Activated CD8-positive, alpha-beta memory T cell treated with anti-CD3 and anti-CD28 coated beads for 1 hour (primary cell): Measurements from ENCODE around the gene POLD4.
"Not testable (repeated sequence)": the region's sequence is repeated elsewhere in the genome, so short reads cannot be mapped to it uniquely, and the experiment has no call there.

Experiments used
- DNase-seq, 2 donors: peaks; one replicate each; pipeline ENCODE4 v3.0.0-alpha.2; 2020; ENCODE audit warnings: low read depth in 1 of 2; ENCODE audit errors: extremely low read depth in 1 of 2

POLD4 gene

DNA sequence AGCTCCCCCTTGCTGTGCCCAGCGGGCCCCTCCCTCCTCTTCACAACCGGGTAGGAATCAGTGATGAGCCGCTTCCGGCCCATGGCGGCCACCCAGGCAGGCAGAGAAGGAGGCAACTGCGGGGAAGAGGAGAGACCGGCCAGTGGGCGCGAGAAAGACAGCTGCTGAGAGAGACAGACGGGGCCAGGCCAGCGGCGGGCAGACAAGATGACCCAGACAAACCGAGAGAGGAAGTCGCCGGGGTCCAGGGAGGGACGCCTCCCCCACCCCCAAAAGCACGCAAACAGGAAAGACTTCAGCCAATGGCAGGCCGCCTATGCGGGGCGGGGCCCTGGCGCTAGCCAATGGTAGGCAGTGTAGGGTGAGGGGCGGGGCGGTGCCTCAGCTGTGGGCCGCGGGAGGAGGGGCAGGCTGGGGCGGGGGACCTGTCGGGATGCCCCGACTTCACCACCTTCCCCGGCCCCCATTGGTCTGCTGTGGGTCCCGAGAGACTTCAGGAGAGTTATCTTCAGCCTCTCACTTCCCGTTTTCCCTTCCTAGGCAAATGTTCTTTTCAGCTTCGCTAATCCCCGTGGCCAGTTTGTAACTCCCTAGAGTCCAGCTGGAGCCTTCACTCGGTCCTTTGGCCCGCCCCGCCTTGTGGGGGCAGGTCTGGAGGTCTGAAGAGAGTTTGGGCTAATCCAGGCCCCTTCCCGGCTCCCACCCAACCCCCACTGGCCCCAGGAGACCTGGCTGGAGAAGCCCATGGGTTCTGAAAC, at the start of gene POLD4:
TSS of gene POLD4 (minus strand) at position 230 of the 758 bp plus-strand sequence. CDS start at position 83, 147 bp downstream.
- DNase-seq: peak; percentile 83 to 96

DNA sequence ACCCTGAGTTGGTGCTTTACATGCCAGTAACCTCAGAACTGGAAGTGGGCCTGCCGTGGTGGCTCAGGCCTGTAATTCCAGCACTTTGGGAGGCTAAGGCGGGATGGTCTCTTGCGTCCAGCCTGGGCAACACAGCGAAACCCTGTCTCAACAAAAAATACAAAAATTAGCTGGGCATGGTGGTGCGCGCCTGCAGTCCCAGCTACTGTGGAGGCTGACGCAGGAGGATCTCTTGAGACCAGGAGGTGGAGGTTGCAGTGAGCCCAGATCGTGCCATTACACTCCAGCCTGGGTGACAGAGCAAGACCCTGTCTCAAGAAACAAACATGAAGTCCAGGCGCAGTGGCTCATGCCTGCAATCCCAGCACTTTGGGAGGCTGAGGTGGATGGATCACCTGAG, 49.7 kb upstream of the POLD4 start:
- DNase-seq: not testable (repeated sequence)

DNA sequence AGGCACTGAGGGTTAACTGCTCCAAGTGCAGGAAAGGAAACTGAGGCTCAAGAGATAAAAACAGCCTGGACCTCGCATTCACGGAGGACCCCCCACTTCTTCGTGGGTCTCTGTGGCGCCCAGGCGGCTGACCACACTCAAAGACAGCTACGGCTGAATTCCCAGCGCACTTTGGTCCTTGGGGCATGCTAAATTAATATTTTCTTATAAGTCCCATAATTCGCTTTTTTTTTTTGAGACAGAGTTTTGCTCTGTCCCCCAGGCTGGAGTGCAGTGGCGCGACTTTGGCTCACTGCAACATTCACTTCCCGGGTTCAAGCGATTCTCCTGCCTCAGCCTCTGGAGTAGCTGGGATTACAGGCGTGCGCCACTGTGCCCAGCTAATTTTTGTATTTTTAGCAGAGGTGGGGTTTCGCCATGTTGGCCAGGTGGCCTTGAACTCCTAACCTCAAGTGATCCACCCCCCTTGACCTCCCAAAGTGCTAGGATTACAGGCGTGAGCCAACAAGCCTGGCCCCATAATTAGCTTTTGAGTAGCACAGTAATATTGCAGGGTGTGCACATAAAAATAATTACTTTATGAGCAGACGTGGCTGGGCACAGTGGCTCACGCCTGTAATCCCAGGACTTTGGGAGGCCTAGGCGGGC, 49.0 kb upstream of the POLD4 start:
- DNase-seq: not testable (repeated sequence)

DNA sequence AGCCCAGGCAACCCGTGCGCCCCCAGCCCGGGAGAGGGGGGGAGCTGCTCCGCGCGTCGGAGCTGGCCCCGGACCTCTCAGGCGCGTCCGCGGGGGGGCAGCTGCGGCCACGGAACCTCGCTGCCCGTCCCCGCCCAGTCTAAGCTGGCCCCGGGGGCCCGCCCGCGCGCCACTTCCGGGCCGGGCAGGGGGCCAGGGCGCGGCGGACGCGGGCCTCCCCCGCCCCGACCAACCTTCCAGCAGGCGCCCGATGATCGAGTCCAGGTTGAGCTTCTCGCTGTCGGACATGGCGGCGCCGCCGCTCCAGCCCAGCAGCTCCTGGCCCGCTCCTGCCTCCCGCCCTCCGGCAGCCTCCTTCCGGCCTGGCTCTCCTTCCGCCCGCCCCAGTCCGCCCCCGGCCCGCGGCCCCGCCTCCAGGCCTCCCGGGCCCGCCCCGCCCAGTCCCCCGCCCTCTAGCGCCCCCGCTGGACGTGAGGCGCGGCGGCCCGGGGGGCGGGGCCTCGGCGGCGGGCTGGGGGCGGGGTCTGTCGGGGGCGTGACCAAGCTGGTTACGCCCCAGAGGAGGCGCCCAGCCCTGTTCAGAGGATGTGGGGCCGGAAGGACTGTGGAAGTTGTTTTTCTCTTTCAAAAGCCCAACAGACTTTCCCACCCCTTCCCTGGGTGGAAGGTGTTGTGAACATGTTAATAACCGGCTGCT, 48.3 kb upstream of the POLD4 start, which contains the start of gene PPP1CA:
TSS of gene PPP1CA (minus strand) at position 364 of the 697 bp plus-strand sequence. CDS start at position 288, 76 bp downstream.
- DNase-seq: peak; percentile 73 to 92

DNA sequence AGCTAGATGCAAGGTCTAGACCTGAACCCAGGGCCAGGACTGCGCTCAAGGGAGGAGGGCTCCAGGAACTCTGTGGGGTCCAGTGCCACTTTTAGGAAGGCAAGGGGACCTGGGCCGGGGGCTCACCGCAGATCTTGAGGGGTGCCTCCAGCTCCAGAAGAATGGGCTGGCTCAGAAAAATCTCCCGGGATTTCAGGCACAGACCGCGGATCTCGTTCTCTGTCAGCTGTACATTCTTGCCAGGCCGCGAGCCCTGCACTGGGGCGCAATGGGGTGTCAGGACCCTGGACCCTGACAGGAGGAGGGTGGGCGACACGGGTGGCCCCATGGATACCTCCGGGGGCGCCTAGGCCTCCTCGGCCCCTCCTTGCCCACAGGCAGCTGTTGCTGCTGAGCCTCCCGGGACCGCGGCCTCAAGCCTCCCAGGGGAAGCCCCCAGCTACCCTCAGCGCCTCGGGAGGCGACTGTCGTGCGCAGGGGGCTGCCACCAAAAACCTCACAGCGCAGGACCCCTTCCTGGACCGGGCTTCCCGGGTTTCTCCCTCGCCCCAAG, 47.7 kb upstream of the POLD4 start:
- DNase-seq: no peak

DNA sequence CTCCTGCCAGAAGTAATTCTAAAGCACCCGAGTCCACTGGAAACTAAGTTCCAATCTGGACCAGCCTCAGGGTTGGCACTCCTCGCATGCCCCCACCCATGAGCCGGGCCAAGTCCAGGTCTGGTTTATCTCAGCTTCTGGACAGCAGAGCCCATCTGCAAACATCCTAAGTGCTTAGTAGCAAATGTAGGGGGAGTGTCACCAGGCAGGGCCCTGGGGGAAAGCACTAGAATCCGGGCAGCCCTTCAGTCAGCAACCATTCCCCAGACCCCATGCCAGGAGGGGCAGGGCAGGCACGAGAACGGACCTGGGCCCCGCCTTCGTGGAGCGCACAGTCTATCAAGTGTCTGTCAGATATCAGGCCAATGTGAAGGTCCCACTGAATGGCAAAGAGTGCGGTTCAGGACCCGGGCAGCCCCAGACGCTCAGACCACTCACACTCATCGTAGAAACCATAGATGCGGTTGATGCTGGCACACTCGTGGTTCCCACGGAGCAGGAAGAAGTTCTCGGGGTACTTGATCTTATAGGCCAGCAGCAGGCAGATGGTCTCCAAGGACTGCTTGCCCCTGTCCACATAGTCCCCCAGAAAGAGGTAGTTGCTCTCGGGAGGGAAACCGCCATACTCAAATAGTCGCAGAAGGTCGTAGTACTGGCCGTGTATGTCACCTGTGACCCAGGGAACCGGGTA, 47.0 kb upstream of the POLD4 start:
- DNase-seq: no peak

DNA sequence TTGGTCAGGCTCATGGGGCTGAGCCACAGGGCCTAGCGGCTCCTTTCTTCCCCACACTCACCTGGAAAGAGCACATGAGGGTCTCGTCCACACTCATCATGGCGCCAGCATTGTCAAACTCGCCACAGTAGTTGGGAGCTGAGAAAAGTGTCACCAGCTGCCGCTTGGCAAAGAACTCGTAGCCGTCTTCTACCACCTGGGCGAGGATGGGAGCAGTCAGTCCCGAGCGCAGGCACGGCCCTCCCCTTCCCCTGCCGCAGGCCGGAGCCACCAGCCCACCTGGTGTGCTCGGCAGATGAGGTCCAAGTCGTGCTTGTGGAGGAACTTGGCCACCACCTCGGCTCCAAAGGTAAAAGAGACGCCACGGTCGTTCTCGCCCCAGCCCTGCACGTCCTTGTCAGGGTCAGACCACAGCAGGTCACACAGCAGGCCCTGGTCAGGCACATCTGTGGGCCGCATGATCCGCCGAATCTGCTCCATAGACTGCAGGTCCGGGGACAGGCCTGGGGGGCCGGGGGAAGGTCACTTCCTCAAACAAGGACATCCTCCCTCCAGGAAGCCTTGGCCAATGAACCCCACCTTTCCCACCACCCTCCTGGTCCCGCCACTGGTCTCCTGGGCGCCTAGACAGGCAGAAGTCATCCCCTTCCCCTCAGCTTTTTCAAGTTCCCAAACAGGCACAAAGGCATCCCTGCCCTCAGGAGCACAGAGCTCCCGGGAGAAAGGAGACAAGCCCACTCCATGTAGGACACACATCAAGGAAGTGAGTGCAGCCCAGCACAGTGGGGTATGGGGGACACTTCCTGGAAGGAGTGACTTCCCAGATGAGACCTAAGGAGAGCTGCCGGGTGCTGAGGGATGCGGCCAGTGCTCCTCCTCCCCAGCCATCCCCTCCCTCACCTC, 45.6 kb upstream of the POLD4 start:
- DNase-seq: no peak

DNA sequence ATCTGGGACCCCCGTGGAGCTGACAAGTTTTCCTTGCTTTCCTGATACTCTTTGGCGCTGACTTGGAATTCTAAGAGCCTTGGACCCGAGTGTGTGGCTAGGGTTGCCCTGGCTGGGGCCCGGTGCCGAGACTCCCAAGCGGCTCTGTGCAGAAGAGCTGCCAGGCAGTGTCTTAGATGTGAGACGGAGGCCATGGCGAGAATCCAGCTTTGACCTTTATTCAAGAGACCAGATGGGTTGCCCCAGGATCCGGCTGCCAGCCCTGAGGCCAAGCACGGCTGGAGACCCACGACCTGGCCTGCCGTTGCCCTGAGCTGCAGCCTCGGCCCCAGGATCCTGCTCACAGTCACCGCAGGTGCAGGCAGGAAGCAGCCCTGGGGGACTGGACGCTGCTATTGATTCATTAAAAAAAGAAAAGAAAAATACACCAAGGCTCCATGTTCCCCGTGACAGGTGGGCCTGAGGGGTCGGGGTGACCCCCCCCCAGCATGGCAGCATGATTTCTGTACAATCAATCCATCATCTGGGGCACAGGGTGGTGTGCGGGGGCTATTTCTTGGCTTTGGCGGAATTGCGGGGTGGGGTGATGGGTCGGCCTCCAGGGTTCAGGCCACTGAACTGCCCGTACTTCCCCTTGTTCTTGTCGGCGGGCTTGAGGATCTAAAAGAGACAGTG, 44.8 kb upstream of the POLD4 start:
- DNase-seq: no peak

DNA sequence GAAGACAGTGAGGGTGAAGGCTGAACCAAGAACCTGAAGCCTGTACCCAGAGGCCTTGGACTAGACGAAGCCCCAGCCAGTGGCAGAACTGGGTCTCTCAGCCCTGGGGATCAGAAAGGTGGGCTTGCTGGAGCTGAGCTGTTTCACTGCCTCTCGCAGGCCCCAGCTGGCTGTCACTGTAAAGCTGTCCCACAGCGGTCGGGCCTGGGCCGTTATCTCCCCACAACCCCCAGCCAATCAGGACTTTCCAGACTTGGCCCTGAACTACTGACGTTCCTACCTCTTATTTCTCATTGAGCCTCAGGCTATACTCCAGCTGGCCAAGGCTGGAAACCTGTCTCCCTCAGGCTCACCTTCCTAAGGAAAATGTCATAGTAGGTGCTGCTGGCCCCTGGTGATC, 44.2 kb upstream of the POLD4 start:
- no peak for DNase-seq

DNA sequence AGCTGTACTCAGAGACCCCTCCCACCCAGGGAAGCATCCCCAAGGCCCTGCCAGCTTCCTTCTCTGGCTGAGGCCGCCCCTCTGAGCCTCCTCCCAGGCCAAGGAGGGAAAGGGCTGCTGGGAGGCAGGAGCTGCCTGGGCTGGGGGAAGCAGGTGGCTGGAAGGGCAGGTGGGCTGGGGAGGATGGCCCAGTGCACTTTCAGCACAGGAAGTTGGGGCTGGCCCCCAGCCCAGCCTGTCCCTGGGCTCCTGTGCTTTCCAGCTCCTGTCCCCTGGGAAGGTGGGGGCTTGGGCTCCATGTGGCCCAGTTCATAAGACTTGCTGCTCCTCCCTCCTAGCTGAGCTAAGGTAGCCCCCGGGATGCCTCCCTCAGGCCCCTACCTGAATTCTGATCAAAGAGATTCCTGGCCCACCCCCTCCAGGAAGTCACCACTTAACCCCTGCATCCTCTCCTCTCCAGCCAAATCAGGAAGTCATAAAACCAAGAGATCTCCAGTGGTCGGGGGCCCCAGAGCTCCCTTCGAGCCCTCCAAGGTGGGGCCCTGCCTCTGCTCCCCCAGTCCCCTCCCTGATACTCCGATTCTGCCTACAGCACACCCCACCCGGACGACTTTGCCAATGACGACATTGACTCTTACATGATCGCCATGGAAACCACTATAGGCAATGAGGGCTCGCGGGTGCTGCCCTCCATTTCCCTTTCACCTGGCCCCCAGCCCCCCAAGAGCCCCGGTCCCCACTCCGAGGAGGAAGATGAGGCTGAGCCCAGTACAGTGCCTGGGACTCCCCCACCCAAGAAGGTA, 43.4 kb upstream of the POLD4 start:
- DNase-seq: no peak

DNA sequence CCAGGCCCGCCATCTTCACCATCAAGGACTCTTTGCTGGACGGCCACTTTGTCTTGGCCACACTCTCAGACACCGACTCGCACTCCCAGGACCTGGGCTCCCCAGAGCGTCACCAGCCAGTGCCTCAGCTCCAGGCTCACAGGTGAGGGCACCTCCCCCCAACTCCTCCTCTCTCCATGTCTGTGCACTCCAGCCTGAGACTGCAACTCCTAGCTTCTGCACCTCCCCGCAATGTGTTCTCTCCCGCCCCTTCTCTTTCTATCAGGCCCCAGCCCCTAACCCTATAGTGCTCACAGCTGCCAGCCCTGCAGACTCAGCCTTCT, 42.9 kb upstream of the POLD4 start:
- no peak for DNase-seq

DNA sequence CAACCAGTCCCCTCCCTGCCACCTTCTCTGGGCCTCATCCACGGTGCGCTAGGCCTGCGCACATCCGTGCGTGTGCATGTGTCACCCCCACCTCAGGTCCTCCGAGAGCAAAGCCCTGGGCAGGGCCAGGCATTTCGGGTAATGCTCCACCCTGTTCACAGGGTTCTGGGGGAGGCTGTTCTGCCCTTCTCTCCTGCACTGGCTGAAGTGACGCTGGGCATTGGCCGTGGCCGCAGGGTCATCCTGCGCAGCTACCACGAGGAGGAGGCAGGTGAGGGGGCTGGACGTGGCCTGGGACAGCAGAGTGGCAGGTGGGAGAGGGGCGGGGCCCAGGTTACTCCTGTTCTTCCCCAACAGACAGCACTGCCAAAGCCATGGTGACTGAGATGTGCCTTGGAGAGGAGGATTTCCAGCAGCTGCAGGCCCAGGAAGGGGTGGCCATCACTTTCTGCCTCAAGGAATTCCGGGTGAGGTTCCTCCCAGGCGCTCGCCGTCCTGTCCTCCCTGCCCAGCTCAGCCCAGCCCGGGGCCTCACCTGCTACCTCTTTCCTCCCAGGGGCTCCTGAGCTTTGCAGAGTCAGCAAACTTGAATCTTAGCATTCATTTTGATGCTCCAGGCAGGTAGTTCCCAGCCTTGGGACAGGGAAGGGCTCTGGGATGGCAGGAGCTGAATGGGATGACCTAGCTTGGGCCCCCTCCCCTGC, 42.4 kb upstream of the POLD4 start:
- DNase-seq: no peak

DNA sequence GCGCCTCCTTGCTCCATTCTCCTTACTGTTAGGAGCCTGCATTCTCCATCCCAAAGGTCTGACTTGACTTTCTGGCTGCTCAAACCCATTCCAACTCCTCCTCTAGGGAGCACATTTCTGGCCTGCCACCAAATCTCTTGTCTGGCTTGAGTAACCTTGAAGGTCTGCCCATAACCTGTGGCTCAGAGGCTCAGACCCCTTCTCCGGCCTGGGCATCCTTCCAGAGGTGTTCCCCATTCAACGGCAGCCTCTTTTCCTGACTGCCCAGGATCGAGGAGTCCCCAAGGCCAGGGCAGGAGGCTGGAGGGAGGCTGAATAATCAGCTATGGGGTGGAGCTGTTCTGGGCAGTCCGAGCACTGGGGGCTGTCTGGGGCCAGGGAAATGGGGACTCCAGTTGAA, 40.6 kb upstream of the POLD4 start:
- DNase-seq: no peak

DNA sequence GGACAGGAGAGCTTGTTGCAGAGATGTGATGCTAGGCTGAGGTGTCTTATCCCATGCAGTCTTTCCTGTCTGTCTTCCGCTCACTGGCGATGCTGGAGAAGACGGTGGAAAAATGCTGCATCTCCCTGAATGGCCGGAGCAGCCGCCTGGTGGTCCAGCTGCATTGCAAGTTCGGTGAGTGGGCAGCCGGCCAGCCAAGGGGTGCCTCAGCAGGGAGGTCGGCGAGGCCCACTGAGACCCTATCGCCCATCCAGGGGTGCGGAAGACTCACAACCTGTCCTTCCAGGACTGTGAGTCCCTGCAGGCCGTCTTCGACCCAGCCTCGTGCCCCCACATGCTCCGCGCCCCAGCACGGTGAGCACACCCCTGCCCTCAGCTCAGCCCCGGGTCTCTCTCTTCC, 40.1 kb upstream of the POLD4 start:
- no peak for DNase-seq

DNA sequence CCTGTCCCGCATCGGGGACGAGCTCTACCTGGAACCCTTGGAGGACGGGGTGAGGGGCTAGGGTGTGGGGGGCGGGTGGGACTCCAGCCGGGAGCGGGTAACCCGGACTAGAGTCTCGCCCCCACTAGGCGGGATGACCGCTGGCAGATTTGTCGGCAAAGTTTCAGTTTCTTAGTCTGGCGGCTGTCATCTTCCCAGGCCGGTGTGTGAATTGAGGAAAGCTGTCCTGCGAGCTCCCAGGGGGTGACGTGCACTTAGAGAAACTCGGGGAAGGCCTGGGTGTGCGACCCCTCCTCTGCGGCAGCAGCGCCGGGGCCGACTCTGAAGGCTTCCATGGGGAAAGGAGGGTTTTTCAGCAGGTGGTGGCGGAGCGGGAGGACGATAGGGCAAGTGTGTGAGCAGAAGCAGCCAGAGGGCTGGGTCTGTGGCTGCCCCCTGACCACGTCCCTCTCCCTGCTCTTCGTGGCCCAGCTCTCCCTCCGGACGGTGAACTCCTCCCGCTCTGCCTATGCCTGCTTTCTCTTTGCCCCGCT, 38.9 kb upstream of the POLD4 start:
- no peak for DNase-seq

DNA sequence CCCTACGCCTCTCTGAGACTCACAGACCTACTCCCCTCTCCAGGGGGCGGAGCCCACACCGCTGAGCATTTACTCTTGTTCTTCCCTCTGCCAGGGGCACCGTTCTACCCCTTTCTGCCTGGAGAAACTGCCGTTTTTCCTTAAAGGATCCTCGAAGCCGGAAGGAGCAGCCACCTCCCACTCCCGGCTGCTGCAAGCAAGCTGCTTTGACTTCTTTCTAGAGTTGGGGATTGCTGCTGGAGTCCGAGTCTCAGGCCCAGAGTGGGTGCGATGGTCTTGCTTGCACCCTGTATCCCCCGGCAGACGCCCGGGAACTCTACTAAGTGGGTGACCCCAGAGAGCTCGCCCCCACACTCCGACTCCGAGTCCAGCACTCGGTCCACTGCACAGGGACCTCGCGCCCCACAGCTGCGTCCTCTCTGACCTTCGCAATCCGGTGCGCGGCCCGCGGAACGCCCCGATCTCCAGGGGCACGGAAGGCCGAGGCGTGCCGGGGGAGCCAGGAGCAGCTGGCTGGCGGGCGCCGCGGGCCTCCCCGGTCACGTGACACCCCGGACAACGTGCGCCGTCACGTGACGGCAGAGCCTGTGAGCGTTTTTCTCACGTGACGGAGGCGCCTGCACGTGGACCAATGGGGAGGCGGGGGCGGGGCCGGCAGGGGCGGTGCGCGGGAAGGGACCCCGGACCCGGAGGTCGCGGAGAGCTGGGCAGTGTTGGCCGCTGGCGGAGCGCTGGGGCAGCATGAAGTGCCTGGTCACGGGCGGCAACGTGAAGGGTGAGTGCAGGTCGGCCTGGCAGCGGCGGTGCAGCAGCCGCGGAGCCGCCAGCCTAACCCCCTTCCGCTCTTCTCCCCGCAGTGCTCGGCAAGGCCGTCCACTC, 38.2 kb upstream of the POLD4 start, which contains the start of gene RAD9A:
TSS of gene RAD9A (plus strand) at position 683 of the 879 bp plus-strand sequence. CDS start at position 742, 59 bp downstream.
- DNase-seq: peak; percentile 72 to 87

DNA sequence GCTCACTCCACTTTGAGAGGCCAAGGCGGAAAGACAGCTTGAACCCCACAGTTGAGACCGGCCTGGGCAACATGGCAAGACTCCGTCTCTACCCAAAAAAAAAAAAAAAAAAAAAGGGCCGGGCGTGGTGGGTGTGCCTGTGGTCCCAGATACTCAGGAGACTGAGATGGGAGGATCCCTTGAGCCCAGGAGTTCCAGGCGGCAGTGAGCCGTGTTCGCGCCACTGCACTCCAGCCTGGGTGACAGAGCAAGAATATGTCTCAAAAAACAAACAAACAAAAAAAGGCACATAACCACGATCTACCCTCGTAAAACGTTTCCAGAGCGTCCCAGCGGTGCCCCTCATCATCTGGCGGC, 37.6 kb upstream of the POLD4 start:
- no peak for DNase-seq
